BLaER1 treated with 17β-estradiol and CSF1 and Interleukin-3, amounts not matched to agents 10 nM and 100 nM (cell line): ENCODE measurements around the gene ZNF652.
A peak's percentile ranks its signal among the peaks of the same experiment; 100 is the strongest.
"Not testable (repeated sequence)": the region's sequence is repeated elsewhere in the genome, so short reads cannot be mapped to it uniquely, and the experiment has no call there.

ENCODE experiments used
- H3K27ac ChIP-seq, 11 experiments: shearing (Covaris generic); formaldehyde crosslinking; 2 replicates each; pipeline ENCODE4 v1.8.1; 2022
- H3K27me3 ChIP-seq, 11 experiments: shearing (Covaris generic); formaldehyde crosslinking; 2 replicates each; pipeline ENCODE4 v1.8.1; 2022
- H3K36me3 ChIP-seq, 11 experiments: shearing (Covaris generic); formaldehyde crosslinking; 2 replicates each; pipeline ENCODE4 v1.8.1; 2022
- H3K4me1 ChIP-seq, 10 experiments: shearing (Covaris generic); formaldehyde crosslinking; 2 replicates each; pipeline ENCODE4 v1.8.1; 2022
- H3K4me2 ChIP-seq, 11 experiments: shearing (Covaris generic); formaldehyde crosslinking; 2 replicates each; pipeline ENCODE4 v1.8.1; 2022
- H3K4me3 ChIP-seq, 10 experiments: shearing (Covaris generic); formaldehyde crosslinking; 2 replicates each; pipeline ENCODE4 v1.8.1; 2022
- H3K9ac ChIP-seq, 11 experiments: shearing (Covaris generic); formaldehyde crosslinking; 2 replicates each; pipeline ENCODE4 v1.8.1; 2022
- H3K9me3 ChIP-seq, 11 experiments: shearing (Covaris generic); formaldehyde crosslinking; replicated peaks in 1 of 11; 2 replicates each; pipeline ENCODE4 v1.8.1; 2022
- H4K20me1 ChIP-seq, 11 experiments: shearing (Covaris generic); formaldehyde crosslinking; 2 replicates each; pipeline ENCODE4 v1.8.1; 2022
- Cebpa-rat ChIP-seq, 11 experiments: shearing (Covaris generic); IDR thresholded peaks; 2 replicates each; pipeline ENCODE4 v1.8.1; 2022

Gene ZNF652

GRCh38 chr17:49299996-49300395 is 62.1 kb downstream of the ZNF652 start:
- Histone ChIP-seq H3K4me2 (no peak overlapping the region), H3K9ac (no peak overlapping the region), H3K27me3 (no peaks in the 10 kb centered on the region), H3K9me3 (no peaks in the 10 kb centered on the region), H4K20me1 (0 out of 22 replicates have a peak, but pooled peaks cover 0 to 6% (median 0%) of the 10 kb centered on the region in 11 experiments), H3K36me3 (peaks cover 5 to 60% (median 26%) of the 10 kb centered on the region in 11 experiments; a peak in 20 of 22 replicates), H3K27ac (no peak overlapping the region), H3K4me3 (no peak overlapping the region), H3K4me1 (peaks cover 0 to 9% (median 0%) of the 10 kb centered on the region in 10 experiments; a peak in 5 of 20 replicates)
- TF ChIP-seq Cebpa-rat (IDR thresholded peaks at IDR 0.05), result no peak

- peaks cover 5 to 58% (median 24%) of the 10 kb centered on the region in 11 experiments; a peak in 20 of 22 replicates for H3K36me3 ChIP-seq
Measured at GRCh38 chr17:49298371-49298976, 63.6 kb downstream of the ZNF652 start.

GRCh38 chr17:49297141-49297540 is 64.9 kb downstream of the ZNF652 start:
- no peak overlapping the region for H3K9ac ChIP-seq
- H3K4me1 ChIP-seq, result peaks cover 0 to 9% (median 0%) of the 10 kb centered on the region in 10 experiments; a peak in 5 of 20 replicates
- H3K9me3 ChIP-seq, result no peaks in the 10 kb centered on the region
- H3K27me3 ChIP-seq, result no peaks in the 10 kb centered on the region
- no peak overlapping the region for H3K4me3 ChIP-seq
- TF ChIP-seq Cebpa-rat (IDR thresholded peaks at IDR 0.05), result no peak
- peaks cover 0 to 53% (median 19%) of the 10 kb centered on the region in 11 experiments; a peak in 20 of 22 replicates for H3K36me3 ChIP-seq
- peak overlapping the region in 2 of 11 experiments; percentile 23 to 42; a peak in 2 of 22 replicates for H3K4me2 ChIP-seq
- 0 out of 22 replicates have a peak, but pooled peaks cover 0 to 6% (median 0%) of the 10 kb centered on the region in 11 experiments for H4K20me1 ChIP-seq
- H3K27ac ChIP-seq, result no peak overlapping the region

More at GRCh38 chr17:49298371-49298976, 63.6 kb downstream of the ZNF652 start:
- Histone ChIP-seq H3K27me3 (no peaks in the 10 kb centered on the region), H3K4me3 (no peak overlapping the region), H3K27ac (no peak overlapping the region), H3K9ac (no peak overlapping the region), H3K4me2 (no peak overlapping the region), H3K4me1 (peaks cover 0 to 9% (median 0%) of the 10 kb centered on the region in 10 experiments; a peak in 5 of 20 replicates), H4K20me1 (0 out of 22 replicates have a peak, but pooled peaks cover 0 to 6% (median 0%) of the 10 kb centered on the region in 11 experiments), H3K9me3 (no peaks in the 10 kb centered on the region)
- TF ChIP-seq Cebpa-rat (IDR thresholded peaks at IDR 0.05), result no peak

- H3K27ac ChIP-seq, result no peak overlapping the region
- H3K36me3 ChIP-seq, result peaks cover 0 to 25% (median 16%) of the 10 kb centered on the region in 11 experiments; a peak in 19 of 22 replicates
- H3K27me3 ChIP-seq, result no peaks in the 10 kb centered on the region
- 0 out of 22 replicates have a peak, but pooled peaks cover 0 to 6% (median 0%) of the 10 kb centered on the region in 11 experiments for H4K20me1 ChIP-seq
- H3K4me2 ChIP-seq, result no peak overlapping the region
- no peak overlapping the region for H3K9ac ChIP-seq
- H3K9me3 ChIP-seq, result no peaks in the 10 kb centered on the region
- H3K4me1 ChIP-seq, result peaks cover 0 to 9% (median 0%) of the 10 kb centered on the region in 10 experiments; a peak in 5 of 20 replicates
- H3K4me3 ChIP-seq, result no peak overlapping the region
- no peak for TF ChIP-seq Cebpa-rat (IDR thresholded peaks at IDR 0.05)
Measured at GRCh38 chr17:49294122-49294521, 67.9 kb downstream of the ZNF652 start.

GRCh38 chr17:49292901-49293300 is 69.1 kb downstream of the ZNF652 start:
- Histone ChIP-seq H4K20me1 (0 out of 22 replicates have a peak, but pooled peaks cover 0 to 6% (median 0%) of the 10 kb centered on the region in 11 experiments), H3K27ac (no peak overlapping the region), H3K4me3 (no peak overlapping the region), H3K4me2 (no peak overlapping the region), H3K9me3 (no peaks in the 10 kb centered on the region), H3K36me3 (peaks cover 0 to 13% (median 4%) of the 10 kb centered on the region in 11 experiments; a peak in 15 of 22 replicates), H3K27me3 (no peaks in the 10 kb centered on the region), H3K9ac (no peak overlapping the region), H3K4me1 (peaks cover 0 to 9% (median 0%) of the 10 kb centered on the region in 10 experiments; a peak in 4 of 20 replicates)
- no peak for TF ChIP-seq Cebpa-rat (IDR thresholded peaks at IDR 0.05)

- H3K9me3 ChIP-seq, result no peaks in the 10 kb centered on the region
- no peak for TF ChIP-seq Cebpa-rat (IDR thresholded peaks at IDR 0.05)
- H3K4me3 ChIP-seq, result no peak overlapping the region
- H3K27me3 ChIP-seq, result no peaks in the 10 kb centered on the region
- H3K4me1 ChIP-seq, result peaks cover 0 to 3% (median 0%) of the 10 kb centered on the region in 10 experiments; a peak in 1 of 20 replicates
- H3K36me3 ChIP-seq, result peaks cover 0 to 10% (median 0%) of the 10 kb centered on the region in 11 experiments; a peak in 4 of 22 replicates
- H3K4me2 ChIP-seq, result no peak overlapping the region
- H3K9ac ChIP-seq, result no peak overlapping the region
- H4K20me1 ChIP-seq, result 0 out of 22 replicates have a peak, but pooled peaks cover 0 to 1% (median 0%) of the 10 kb centered on the region in 11 experiments
- H3K27ac ChIP-seq, result no peak overlapping the region
Measured at GRCh38 chr17:49291929-49292328, 70.1 kb downstream of the ZNF652 start.

- Histone ChIP-seq H3K9me3 (no peaks in the 10 kb centered on the region), H3K4me1 (no peaks in the 10 kb centered on the region), H3K4me3 (no peak overlapping the region), H4K20me1 (no peaks in the 10 kb centered on the region), H3K9ac (no peak overlapping the region), H3K27ac (no peak overlapping the region), H3K27me3 (no peaks in the 10 kb centered on the region), H3K4me2 (no peak overlapping the region), H3K36me3 (peaks cover 0 to 10% (median 0%) of the 10 kb centered on the region in 11 experiments; a peak in 4 of 22 replicates)
- no peak for TF ChIP-seq Cebpa-rat (IDR thresholded peaks at IDR 0.05)
Measured at GRCh38 chr17:49290690-49291359, 71.2 kb downstream of the ZNF652 start.

- H3K4me1 ChIP-seq, result no peaks in the 10 kb centered on the region
- no peak for TF ChIP-seq Cebpa-rat (IDR thresholded peaks at IDR 0.05)
- no peaks in the 10 kb centered on the region for H3K9me3 ChIP-seq
- no peak overlapping the region for H3K4me3 ChIP-seq
- no peak overlapping the region for H3K4me2 ChIP-seq
- no peak overlapping the region for H3K27ac ChIP-seq
- H3K27me3 ChIP-seq, result no peaks in the 10 kb centered on the region
- peaks cover 0 to 10% (median 0%) of the 10 kb centered on the region in 11 experiments; a peak in 3 of 22 replicates for H3K36me3 ChIP-seq
- H4K20me1 ChIP-seq, result no peaks in the 10 kb centered on the region
- no peak overlapping the region for H3K9ac ChIP-seq
Measured at GRCh38 chr17:49288388-49288787, 73.7 kb downstream of the ZNF652 start.

- Histone ChIP-seq H3K9ac (no peak overlapping the region), H3K4me1 (no peaks in the 10 kb centered on the region), H3K27me3 (no peaks in the 10 kb centered on the region), H3K4me3 (no peak overlapping the region), H3K4me2 (no peak overlapping the region), H3K27ac (no peak overlapping the region), H3K36me3 (peaks cover 0 to 10% (median 0%) of the 10 kb centered on the region in 11 experiments; a peak in 3 of 22 replicates), H4K20me1 (no peaks in the 10 kb centered on the region), H3K9me3 (no peaks in the 10 kb centered on the region)
- no peak for TF ChIP-seq Cebpa-rat (IDR thresholded peaks at IDR 0.05)
Measured at GRCh38 chr17:49287481-49287880, 74.6 kb downstream of the ZNF652 start.

- not testable (repeated sequence) for H3K4me3 ChIP-seq, H3K27ac ChIP-seq, H3K9ac ChIP-seq, H3K9me3 ChIP-seq, H3K4me2 ChIP-seq, H4K20me1 ChIP-seq, H3K27me3 ChIP-seq, H3K4me1 ChIP-seq, H3K36me3 ChIP-seq
Measured at GRCh38 chr17:49286261-49286973, 75.6 kb downstream of the ZNF652 start.
